Activated gamma-delta T cell (primary cell): ENCODE measurements around the gene RNF146.
"Not testable (repeated sequence)": the region's sequence is repeated elsewhere in the genome, so short reads cannot be mapped to it uniquely, and the experiment has no call there.

ENCODE experiments used
- DNase-seq: peaks from one replicate; lab custom pipeline; 2025; lab: John Stamatoyannopoulos, UW
- total RNA-seq, 2 donors: gene quantifications; one replicate each; lab custom pipeline; 2026; lab: John Stamatoyannopoulos, UW

The RNF146 gene, protein sequence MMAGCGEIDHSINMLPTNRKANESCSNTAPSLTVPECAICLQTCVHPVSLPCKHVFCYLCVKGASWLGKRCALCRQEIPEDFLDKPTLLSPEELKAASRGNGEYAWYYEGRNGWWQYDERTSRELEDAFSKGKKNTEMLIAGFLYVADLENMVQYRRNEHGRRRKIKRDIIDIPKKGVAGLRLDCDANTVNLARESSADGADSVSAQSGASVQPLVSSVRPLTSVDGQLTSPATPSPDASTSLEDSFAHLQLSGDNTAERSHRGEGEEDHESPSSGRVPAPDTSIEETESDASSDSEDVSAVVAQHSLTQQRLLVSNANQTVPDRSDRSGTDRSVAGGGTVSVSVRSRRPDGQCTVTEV
- 53.2 to 54.7 reads per million in 2 donors for total RNA-seq

- DNase-seq, result peak; percentile 65
Measured at GRCh38 chr6:127266178-127266891, at the start of gene RNF146. TSS of gene RNF146 (plus strand) at chr6:127266864. CDS start at chr6:127280339, 13,475 bp downstream.

DNA sequence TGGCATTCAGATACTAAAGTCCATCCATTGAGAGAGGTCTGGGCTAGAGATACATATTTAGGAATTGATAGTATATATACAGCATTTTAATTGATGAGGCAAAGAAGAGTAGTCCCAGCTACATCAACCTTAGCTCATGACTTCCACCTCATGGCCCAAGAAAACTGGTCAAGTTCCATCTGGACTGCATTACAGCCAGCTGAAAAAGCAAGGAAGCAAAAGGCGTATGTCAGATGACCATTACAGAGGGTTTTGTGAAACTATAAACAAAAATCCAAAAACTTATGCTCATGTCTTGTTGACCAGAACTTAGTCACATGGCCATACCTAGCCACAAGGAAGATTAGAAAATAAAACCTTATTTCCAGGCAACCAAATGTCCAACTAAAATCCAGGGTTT is 46.8 kb upstream of the RNF146 start:
- no peak for DNase-seq

- DNase-seq, result no peak
Measured at GRCh38 chr6:127221201-127221600, 45.5 kb upstream of the RNF146 start.

- DNase-seq, result no peak
Measured at GRCh38 chr6:127222418-127222817, 44.2 kb upstream of the RNF146 start.

DNA sequence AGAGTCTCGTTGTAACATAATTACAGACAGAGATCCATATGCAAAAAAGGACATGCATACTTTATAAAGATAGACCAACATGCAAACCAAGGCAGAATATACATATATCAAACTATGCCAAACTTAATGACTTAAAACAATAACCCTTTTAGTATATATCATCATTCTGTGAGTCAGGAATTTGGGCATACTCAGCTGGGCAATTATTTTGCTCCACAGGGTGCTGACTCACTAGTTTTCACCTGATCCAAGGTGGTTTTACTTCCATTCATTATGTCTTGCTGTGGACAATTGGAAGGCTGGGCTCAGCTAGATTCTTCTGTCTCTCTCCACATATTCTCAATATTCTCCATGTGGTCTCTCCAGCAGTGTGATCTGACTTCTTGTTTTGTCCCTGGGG is 41.2 kb upstream of the RNF146 start:
- DNase-seq, result no peak

DNA sequence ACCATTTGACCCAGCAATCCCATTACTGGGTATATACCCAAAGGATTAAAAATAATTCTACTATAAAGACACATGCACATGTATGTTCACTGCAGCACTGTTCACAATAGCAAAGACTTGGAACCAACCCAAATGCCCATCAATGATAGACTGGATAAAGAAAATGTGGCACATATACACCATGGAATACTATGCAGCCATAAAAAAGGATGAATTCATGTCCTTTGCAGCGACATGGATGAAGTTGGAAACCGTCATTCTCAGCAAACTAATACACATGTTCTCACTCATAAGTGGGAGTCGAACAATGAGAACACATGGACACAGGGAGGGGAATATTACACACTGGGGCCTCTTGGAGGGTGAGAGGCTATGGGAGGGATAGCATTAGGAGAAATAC is 32.8 kb upstream of the RNF146 start:
- not testable (repeated sequence) for DNase-seq

DNA sequence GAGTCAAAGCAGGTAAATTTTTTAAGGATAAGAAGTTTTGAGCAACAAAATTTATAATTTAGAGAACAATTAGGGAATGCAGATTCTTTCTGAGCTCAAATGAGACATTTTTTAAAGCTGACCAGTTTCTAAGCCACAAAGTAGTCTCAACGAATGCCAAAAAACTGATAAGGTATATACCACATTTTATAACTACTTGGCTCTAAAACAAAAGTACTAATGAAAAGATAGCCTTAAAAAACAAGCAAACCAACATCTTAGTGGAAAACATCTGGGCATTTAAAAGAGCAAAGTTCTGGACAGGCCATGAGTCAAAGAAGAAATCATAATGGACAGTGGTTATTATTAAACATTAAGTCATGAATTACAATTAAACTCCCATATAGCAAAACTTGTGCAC is 23.2 kb upstream of the RNF146 start:
- no peak for DNase-seq

GRCh38 chr6:127247114-127248096 is 19.3 kb upstream of the RNF146 start:
- DNase-seq, result no peak

DNA sequence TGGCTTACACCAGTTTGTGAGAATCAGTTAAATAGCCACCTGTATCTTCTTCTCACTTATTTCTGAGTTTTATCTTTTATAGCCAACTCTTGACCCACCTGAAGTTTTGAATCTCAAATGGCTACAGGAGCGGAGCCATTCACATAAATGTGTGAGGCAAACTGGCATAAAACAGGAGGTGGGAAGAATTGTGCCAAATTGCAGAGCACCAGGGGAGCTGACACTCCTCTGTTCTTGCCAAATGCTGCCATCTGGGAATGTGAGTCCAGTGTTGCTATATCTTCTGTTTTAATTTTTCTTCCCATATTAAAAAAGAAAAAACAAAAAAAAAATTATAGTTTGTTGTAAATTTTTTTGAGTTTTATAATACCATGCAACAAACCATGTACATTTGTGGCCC is 17.0 kb upstream of the RNF146 start:
- DNase-seq, result no peak

DNA sequence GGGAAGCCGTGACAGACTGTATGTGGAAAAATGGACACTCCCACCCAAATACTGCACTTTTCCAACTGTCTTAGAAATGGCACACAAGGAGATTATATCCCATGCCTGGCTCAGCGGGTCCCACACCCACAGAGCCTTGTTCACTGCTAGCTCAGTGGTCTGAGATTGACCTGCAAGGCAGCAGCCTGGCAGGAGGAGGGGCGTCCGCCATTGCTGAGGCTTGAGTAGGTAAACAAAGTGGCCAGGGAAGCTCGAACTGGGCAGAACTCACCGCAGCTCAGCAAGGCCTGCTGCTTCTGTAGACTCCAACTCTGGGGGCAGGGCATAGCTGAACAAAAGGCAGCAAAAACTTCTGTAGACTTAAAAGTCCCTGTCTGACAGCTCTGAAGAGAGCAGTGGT is 11.4 kb upstream of the RNF146 start:
- DNase-seq, result no peak

- no peak for DNase-seq
Measured at GRCh38 chr6:127262896-127263295, 3.8 kb upstream of the RNF146 start.

- DNase-seq, result no peak
Measured at GRCh38 chr6:127263481-127263880, 3.2 kb upstream of the RNF146 start.

- peak; percentile 45 for DNase-seq
Measured at GRCh38 chr6:127266892-127267645, 405 bp downstream of the RNF146 start.

- no peak for DNase-seq
Measured at GRCh38 chr6:127267646-127268625, 1.3 kb downstream of the RNF146 start.

DNA sequence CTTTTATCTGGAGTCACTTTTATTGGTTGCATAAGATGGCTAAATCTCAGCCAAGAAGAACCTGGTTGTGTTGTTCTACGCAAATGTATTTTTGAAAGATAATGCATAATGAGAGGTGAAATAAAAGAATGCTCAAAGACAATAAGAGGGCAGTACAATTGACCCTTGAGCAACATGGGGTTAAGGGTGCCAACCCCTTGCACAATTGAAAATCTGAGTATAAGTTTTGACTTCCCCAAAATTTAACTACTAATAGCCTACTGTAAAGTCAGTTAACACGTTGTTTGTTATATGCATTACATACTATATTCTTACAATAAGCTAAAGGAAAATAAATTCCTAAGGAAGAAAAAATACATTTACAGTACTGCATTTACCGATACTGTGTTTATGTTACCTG is 5.9 kb downstream of the RNF146 start:
- no peak for DNase-seq

GRCh38 chr6:127273499-127273898 is 6.8 kb downstream of the RNF146 start:
- DNase-seq, result no peak

- DNase-seq, result no peak
Measured at GRCh38 chr6:127276331-127276730, 9.7 kb downstream of the RNF146 start.

- DNase-seq, result no peak
Measured at GRCh38 chr6:127277878-127278843, 11.5 kb downstream of the RNF146 start.

DNA sequence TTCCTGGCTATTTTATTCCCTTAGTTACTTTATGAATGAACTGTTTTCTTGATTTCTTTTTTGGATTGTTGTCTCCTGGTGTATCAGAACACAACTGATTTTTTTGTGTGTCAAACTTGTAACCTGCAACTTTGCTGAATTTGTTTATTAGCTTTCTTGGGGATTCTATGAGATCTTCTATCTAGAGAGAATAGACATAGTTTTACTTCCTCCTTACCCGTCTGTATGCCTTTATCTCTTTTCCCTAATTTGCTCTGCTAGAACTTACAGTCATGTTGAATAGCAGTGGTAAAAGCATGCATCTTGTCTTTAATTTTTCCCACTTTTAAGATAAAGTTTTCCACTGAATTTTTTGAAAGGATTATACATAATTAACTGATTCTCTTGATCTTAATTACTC is 13.2 kb downstream of the RNF146 start:
- no peak for DNase-seq
